BE2C (cell line): ENCODE data around the gene ZNF385B.

Source experiments
- DNase-seq: peaks from one replicate; pipeline ENCODE4 v3.0.0-alpha.2; 2020
- H3K27me3 ChIP-seq: fragments of 250-450 bp; sonication (Bioruptor Pico); 2 replicates; pipeline ENCODE4 v1.5.1; 2020; ENCODE audit warnings: mild to moderate bottlenecking
- H3K36me3 ChIP-seq: fragments of 250-450 bp; sonication (Bioruptor Pico); 2 replicates; pipeline ENCODE4 v1.5.1; 2020; ENCODE audit warnings: mild to moderate bottlenecking
- H3K4me1 ChIP-seq: fragments of 250-450 bp; sonication (Bioruptor Pico); 2 replicates; pipeline ENCODE4 v1.5.1; 2020
- H3K4me3 ChIP-seq: 2 replicates; pipeline ENCODE4 v1.5.1; 2011; ENCODE audit warnings: low read depth, low read length
- H3K9me3 ChIP-seq: fragments of 250-450 bp; sonication (Bioruptor Pico); 2 replicates; pipeline ENCODE4 v1.5.1; 2020
- TF ChIP-seq, protein P1 (sequence below): IDR thresholded peaks from 2 replicates; pipeline ENCODE4 v1.5.1; 2012; ENCODE audit warnings: mild to moderate bottlenecking, low read depth, low read length

The ZNF385B gene

DNA sequence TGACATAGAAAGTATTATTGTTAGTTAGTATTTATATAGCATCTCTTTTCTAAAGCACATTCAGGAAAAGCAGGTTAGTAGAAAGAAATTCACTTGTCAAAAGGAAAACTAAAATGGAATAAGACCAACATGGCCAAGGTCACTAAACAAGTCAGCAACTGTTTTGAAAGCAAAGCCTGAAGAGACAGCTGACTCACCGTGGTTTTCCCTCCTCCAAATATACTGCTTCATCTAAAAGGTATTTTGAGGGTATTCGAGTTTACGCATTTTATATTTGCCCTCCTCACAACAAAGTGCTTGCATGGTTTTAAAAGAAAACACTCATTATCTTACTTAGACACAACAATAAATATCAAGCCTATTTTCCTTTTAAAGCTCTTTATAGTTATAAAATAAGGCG is 24.0 kb downstream of the ZNF385B start:
- TF ChIP-seq, protein P1, sequence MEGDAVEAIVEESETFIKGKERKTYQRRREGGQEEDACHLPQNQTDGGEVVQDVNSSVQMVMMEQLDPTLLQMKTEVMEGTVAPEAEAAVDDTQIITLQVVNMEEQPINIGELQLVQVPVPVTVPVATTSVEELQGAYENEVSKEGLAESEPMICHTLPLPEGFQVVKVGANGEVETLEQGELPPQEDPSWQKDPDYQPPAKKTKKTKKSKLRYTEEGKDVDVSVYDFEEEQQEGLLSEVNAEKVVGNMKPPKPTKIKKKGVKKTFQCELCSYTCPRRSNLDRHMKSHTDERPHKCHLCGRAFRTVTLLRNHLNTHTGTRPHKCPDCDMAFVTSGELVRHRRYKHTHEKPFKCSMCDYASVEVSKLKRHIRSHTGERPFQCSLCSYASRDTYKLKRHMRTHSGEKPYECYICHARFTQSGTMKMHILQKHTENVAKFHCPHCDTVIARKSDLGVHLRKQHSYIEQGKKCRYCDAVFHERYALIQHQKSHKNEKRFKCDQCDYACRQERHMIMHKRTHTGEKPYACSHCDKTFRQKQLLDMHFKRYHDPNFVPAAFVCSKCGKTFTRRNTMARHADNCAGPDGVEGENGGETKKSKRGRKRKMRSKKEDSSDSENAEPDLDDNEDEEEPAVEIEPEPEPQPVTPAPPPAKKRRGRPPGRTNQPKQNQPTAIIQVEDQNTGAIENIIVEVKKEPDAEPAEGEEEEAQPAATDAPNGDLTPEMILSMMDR, result no peak
- H3K4me3 ChIP-seq, result no peak overlapping the region
- H3K4me1 ChIP-seq, result no peaks in the 10 kb centered on the region
- no peaks in the 10 kb centered on the region for H3K27me3 ChIP-seq
- no peaks in the 10 kb centered on the region for H3K36me3 ChIP-seq
- no peaks in the 10 kb centered on the region for H3K9me3 ChIP-seq
- no peak for DNase-seq

DNA sequence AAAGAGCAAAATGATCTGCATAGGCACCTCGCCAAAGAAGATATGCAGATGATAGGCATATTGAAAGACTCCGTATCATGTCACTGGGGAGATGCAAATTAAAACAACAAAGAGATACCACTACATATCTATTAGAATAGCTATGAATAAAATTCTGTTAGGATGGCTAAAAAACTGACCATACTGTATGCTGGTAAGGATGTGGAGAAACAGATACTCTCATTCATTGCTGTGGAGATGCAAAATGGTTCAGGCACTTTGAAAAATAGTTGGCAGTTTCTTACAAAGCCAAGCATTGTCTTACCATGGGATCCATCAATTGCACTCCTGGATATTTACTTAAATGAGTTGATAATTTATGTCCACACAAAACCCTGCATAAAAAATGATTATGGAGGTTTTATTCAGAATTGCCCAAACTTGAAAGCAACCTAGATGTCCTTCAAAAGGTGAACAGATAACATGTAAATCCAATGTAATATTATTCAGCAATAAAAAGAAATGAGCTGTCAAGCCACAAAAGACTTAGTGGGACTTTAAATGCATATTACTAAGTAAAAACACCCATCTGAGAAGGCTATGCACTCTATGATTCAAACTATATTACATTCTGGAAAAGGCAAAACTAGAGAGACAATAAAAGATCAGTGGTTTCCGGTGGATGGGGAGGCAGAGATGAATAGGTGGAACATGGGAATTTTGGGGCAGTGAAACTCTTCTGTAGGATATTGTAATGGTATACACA is 31.2 kb downstream of the ZNF385B start:
- Histone ChIP-seq H3K27me3 (no peaks in the 10 kb centered on the region), H3K9me3 (no peaks in the 10 kb centered on the region), H3K4me1 (no peaks in the 10 kb centered on the region), H3K4me3 (no peak overlapping the region), H3K36me3 (no peaks in the 10 kb centered on the region)
- DNase-seq, result no peak
- TF ChIP-seq, protein P1, result no peak

DNA sequence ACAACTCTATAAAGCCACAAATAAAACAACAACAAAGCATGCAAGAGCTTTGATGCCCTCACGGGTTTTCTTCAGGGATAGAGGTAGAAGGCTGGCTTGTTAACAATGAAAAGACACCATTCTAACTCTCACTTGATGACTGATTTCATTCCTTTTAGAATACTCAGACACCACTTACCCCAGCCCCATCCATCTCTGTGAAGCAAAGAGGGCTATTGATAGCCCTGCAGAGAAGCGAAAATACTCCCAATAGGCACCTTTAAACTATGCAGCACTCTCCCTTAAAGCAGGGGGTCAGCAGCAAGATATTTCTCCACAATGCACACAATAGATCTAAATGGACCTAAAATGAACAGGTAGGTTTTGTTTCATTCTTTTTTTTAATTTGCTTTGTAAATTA is 35.1 kb downstream of the ZNF385B start:
- Histone ChIP-seq H3K4me1 (no peaks in the 10 kb centered on the region), H3K4me3 (no peak overlapping the region), H3K36me3 (no peaks in the 10 kb centered on the region), H3K9me3 (no peaks in the 10 kb centered on the region), H3K27me3 (no peaks in the 10 kb centered on the region)
- TF ChIP-seq, protein P1, result no peak
- DNase-seq, result no peak

DNA sequence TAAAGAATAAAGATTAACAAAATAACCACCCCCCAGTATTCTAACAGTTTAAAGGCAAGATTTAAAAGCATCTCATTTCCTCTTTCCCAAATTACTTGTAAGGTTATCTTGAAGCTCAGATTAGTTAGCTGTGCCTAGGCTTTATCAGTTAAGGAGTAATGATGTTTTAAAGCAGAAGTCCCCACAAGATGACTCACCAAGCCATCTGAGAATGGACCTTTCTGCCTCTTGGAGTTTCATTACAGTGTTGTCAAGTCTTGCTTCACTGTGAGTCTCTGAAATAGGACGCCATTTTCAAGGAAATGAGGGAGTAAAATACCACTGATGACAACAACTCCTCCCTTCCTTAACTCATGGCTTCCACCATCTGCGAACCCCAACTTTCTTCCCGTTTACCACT is 35.9 kb downstream of the ZNF385B start:
- no peak for DNase-seq
- TF ChIP-seq, protein P1, result no peak
- Histone ChIP-seq H3K9me3 (no peaks in the 10 kb centered on the region), H3K27me3 (no peaks in the 10 kb centered on the region), H3K4me1 (no peaks in the 10 kb centered on the region), H3K4me3 (no peak overlapping the region), H3K36me3 (no peaks in the 10 kb centered on the region)

DNA sequence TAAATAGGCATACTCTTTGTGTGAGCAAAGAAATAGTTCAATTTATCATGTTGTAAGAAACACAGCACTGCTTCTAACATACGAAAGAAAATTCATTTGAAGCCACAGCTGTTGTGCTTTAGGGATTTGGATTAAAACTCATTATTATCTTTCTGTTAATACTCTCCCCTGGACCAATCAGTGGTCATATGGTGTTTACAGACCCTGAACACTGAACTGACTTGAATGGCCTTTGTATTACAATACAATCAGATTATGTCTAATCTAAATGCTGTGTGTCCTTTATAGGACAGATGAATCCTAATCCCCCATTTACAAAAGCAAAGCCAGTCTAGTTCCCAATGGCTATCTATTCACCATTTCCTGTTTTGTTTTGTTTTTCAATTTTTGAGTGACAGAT is 36.5 kb downstream of the ZNF385B start:
- no peaks in the 10 kb centered on the region for H3K27me3 ChIP-seq
- H3K36me3 ChIP-seq, result no peaks in the 10 kb centered on the region
- no peaks in the 10 kb centered on the region for H3K4me1 ChIP-seq
- TF ChIP-seq, protein P1, result no peak
- no peak for DNase-seq
- no peak overlapping the region for H3K4me3 ChIP-seq
- H3K9me3 ChIP-seq, result no peaks in the 10 kb centered on the region

DNA sequence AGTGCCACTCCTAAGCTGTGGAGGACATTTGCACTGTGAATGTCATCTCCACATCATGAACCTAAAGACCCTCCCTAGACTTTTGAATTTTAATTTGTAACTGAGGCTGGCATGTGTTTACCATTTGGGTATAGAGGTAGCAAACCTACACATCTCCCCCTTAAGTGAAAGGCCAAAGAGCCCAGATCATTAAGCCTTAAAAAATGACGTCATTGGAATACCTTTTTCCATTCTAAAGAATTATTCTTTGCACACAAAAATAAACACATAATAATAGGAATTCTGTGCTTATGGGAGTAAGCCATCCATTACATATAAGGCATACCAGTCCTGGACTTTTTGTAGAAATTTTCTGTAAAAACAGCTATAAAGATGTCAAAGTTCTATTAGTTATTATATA is 38.9 kb downstream of the ZNF385B start:
- H3K9me3 ChIP-seq, result no peaks in the 10 kb centered on the region
- no peak overlapping the region for H3K4me3 ChIP-seq
- no peak for DNase-seq
- no peaks in the 10 kb centered on the region for H3K27me3 ChIP-seq
- H3K36me3 ChIP-seq, result no peaks in the 10 kb centered on the region
- TF ChIP-seq, protein P1, result no peak
- H3K4me1 ChIP-seq, result no peaks in the 10 kb centered on the region
